Measurements from ENCODE around the gene RASGRF1.

DNA sequence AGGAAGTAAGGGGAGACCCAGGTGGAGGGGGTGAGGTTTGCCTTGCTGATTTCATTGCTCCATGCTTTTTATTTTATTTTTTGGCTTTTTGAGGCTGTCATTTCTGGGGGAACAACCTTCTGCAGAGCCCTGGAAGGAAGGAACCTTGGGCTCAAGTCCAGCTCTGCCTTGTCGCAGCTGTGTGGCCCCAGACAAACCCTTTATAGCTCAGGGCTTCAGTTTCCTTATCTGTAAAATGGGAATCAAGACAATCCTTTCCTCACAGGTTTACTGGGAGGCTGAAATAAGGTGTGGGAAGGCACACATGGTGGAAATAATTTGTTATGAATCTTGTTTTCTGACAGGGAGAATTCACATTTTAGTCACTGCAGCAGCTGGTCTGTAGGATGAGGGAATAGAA, 100.3 kb downstream of the RASGRF1 start:
- TF ChIP-seq, protein P1, sequence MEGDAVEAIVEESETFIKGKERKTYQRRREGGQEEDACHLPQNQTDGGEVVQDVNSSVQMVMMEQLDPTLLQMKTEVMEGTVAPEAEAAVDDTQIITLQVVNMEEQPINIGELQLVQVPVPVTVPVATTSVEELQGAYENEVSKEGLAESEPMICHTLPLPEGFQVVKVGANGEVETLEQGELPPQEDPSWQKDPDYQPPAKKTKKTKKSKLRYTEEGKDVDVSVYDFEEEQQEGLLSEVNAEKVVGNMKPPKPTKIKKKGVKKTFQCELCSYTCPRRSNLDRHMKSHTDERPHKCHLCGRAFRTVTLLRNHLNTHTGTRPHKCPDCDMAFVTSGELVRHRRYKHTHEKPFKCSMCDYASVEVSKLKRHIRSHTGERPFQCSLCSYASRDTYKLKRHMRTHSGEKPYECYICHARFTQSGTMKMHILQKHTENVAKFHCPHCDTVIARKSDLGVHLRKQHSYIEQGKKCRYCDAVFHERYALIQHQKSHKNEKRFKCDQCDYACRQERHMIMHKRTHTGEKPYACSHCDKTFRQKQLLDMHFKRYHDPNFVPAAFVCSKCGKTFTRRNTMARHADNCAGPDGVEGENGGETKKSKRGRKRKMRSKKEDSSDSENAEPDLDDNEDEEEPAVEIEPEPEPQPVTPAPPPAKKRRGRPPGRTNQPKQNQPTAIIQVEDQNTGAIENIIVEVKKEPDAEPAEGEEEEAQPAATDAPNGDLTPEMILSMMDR (conservative IDR thresholded peaks at IDR 0.05; ENCODE audit: low read length) = no peak
- TF ChIP-seq EZH2phosphoT487 (IDR thresholded peaks at IDR 0.05; ENCODE audit: borderline replicate concordance, low read depth, low read length) = no peak

All from OCI-LY7 (cell line).